ENCODE data around the gene CPNE1. TPM values are rescaled to one million over a fixed set of nuclear protein-coding genes. Genes with fewer than 3 reads are reported as not detected.
A peak's percentile ranks its signal among the peaks of the same experiment; 100 is the strongest.

Gene CPNE1
- total and polyA plus RNA-seq, 2 of the 8 experiments (the other 6 are each of a cell fraction or from before 2014, with no cell fraction given) = 294 to 346 TPM

DNA sequence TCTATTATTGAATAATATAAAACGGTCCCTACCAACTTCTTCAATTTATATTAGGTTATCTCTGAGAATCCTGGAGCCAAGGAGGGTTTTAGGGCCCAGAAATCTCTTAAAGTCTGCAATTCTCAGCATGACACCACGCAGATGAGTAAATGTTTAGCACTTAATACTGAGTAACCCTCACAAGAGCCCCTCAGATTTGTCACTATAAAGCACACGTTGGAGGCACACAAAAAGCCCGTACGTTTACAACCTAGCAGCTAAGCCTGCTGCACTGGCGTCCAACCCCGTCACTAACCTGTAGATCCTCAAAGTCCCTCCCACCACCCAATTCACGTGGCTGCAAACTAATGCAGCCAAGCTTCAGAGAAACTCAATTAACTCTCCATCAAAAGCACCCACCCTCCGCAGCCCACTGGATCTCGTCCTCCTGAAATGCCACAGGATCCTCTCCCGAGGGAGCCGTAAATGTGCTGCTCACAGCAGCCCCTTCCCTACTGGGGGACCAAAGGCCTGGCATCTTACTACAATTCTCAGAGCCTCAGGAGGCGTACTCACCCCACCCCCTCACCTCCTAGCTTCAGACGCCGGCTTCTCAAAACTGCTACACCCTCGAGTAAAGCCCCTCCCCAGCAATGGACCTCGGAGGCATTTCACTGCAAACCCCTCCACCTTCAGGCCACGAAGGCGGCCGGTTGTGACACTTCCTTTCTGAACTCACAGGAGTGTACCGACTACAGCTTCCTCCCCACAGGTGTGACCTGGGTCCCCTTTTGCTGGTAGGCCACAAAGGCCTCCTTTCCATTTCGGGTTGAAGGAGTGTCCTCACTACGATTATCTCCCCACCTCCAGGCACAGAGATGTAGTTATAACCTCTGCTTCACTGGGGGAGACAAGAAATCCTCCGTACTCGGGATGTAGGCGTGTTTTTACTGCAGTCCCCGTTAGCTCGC is 909 bp downstream of the CPNE1 start:
- peak overlapping the region; percentile 92; the same call in 1 of the 2 replicates for H2AK5ac ChIP-seq (ENCODE audit: low read depth, low read length)
- no peak overlapping the region for H2AFZ ChIP-seq (ENCODE audit: low read length)
- peak in 1 of 2 experiments; percentile 66 for DNase-seq (ENCODE audit: low read depth in 1 of 2, low spot score in 2 of 2)
- peak overlapping the region; percentile 89; the same call in 1 of the 2 replicates for H2BK12ac ChIP-seq (ENCODE audit: low read depth, low read length)
- H3K4me3 ChIP-seq (ENCODE audit: extremely low read depth in 1 of 4, insufficient read depth in 2 of 4, low read depth in 3 of 4, low read length in 4 of 4) = peak overlapping the region; percentile 92 to 100 (median 98)
- H3K4ac ChIP-seq (replicated peaks; ENCODE audit: insufficient read length, low read depth, low read length) = peak overlapping the region; percentile 69
- H3K18ac ChIP-seq (ENCODE audit: extremely low read depth, low read length) = peak overlapping the region; percentile 88
- H4K5ac ChIP-seq (ENCODE audit: insufficient read length, low read depth, low read length) = peak overlapping the region; percentile 88
- peaks cover 38 to 46% of the 10 kb centered on the region in 2 experiments for H4K20me1 ChIP-seq (replicated peaks in 1 of 2; ENCODE audit: control insufficient read depth in 1 of 2, insufficient read depth in 2 of 2, low read length in 2 of 2)
- H4K8ac ChIP-seq (ENCODE audit: extremely low read depth, insufficient read depth, low read length) = peak overlapping the region; percentile 100
- peak overlapping the region; percentile 94 to 100 (median 99) for H3K9ac ChIP-seq (replicated peaks in 1 of 4; ENCODE audit: extremely low read depth in 1 of 4, low read depth in 3 of 4, low read length in 3 of 4)
- no peak for FAIRE-seq
- no peak overlapping the region for H2BK15ac ChIP-seq (ENCODE audit: low read length)
- H4K91ac ChIP-seq (replicated peaks; ENCODE audit: insufficient read length, low read length) = peak overlapping the region; percentile 97
- H3K23ac ChIP-seq (ENCODE audit: insufficient read length) = peak overlapping the region; percentile 24
- CTCF ChIA-PET (ENCODE audit: partially characterized antibody) = interaction anchor here (0.9 to 1.5 kb wide), 3 partner anchors 43 to 47 kb away, joined by 3 to 6 read pairs (median 3); no protein-coding TSS in a partner anchor
- peak overlapping the region; percentile 90 to 93 for H3K4me2 ChIP-seq (ENCODE audit: insufficient read depth in 1 of 2, low read depth in 2 of 2, low read length in 2 of 2)
- WGBS, 2 experiments (ENCODE audit: extremely low coverage in 1 of 2, insufficient coverage in 1 of 2, insufficient read length in 1 of 2, insufficient replicate concordance in 2 of 2, low coverage in 1 of 2, low lambda C conversion rate in 2 of 2, missing lambda C conversion rate in 1 of 2) = 1% methylated on average over 28 of the region's 28 CpGs; no CpG with 5 or more reads in 1 of the 2 experiments
- no peak overlapping the region for H2BK20ac ChIP-seq (ENCODE audit: low read length)
- H3K14ac ChIP-seq (ENCODE audit: insufficient read length) = no peak overlapping the region
- H3K56ac ChIP-seq (replicated peaks; ENCODE audit: insufficient read length, low read depth, low read length) = peak overlapping the region; percentile 97
- peak overlapping the region; percentile 97 for H3K27ac ChIP-seq (ENCODE audit: low read depth, low read length)
- peak overlapping the region; percentile 96 for H2BK5ac ChIP-seq (ENCODE audit: low read depth, low read length)
- H3K79me1 ChIP-seq (ENCODE audit: low read depth, low read length) = no peaks in the 10 kb centered on the region
- H3K27me3 ChIP-seq (replicated peaks in 1 of 4; ENCODE audit: control insufficient read depth in 3 of 4, extremely low read depth in 1 of 4, insufficient read depth in 3 of 4, low read length in 3 of 4) = no peaks in the 10 kb centered on the region
- no peaks in the 10 kb centered on the region for H3K9me3 ChIP-seq (ENCODE audit: insufficient read depth in 2 of 2, low read depth in 1 of 2, low read length in 1 of 2)
- H3K79me2 ChIP-seq (ENCODE audit: control insufficient read depth in 1 of 2, insufficient read depth in 2 of 2, low read length in 2 of 2) = peaks cover 52 to 60% of the 10 kb centered on the region in 2 experiments
- no peaks in the 10 kb centered on the region; a peak in 1 of 8 replicates for H3K36me3 ChIP-seq (ENCODE audit: control insufficient read depth in 2 of 4, insufficient read depth in 4 of 4, low read length in 3 of 4)
- H3K4me1 ChIP-seq (replicated peaks in 1 of 4; ENCODE audit: control insufficient read depth in 3 of 4, insufficient read depth in 4 of 4, low read length in 3 of 4) = peaks cover 0 to 7% (median 0%) of the 10 kb centered on the region in 4 experiments; a peak in 3 of 7 replicates
- H3K23me2 ChIP-seq (ENCODE audit: low read depth, low read length) = peaks cover 9% of the 10 kb centered on the region
- peak overlapping the region; percentile 76 for H2BK120ac ChIP-seq (replicated peaks; ENCODE audit: low read depth, low read length)
- POLR2A ChIA-PET (ENCODE audit: partially characterized antibody) = interaction anchor here (0.6 to 4.7 kb wide), 33 partner anchors 10 to 846 kb away, joined by 3 to 49 read pairs (median 6); partner anchors contain the start of genes ERGIC3, NFS1, RBM39 and ROMO1
- TF ChIP-seq SAP30 (IDR thresholded peaks at IDR 0.05; ENCODE audit: insufficient read depth, insufficient replicate concordance, low read length) = peak; percentile 82
- peak; percentile 71; the same call in 1 of the 2 replicates for TF ChIP-seq POLR2AphosphoS5 (IDR thresholded peaks at IDR 0.05; ENCODE audit: low read depth, low read length)
- peak; percentile 19 for TF ChIP-seq TAF7 (optimal IDR thresholded peaks at IDR 0.05; ENCODE audit: borderline replicate concordance, low read depth, low read length)
- TF ChIP-seq TBP (IDR thresholded peaks at IDR 0.05; ENCODE audit: low read depth, low read length) = peak; percentile 58
- TF ChIP-seq TAF1 (IDR thresholded peaks at IDR 0.05; ENCODE audit: low read depth, low read length) = peak; percentile 75
- TF ChIP-seq ASH2L (IDR thresholded peaks at IDR 0.05; ENCODE audit: low read length) = peak; percentile 12
- TF ChIP-seq GTF2F1 (IDR thresholded peaks at IDR 0.05; ENCODE audit: borderline replicate concordance, low read depth, low read length) = 0 out of 2 replicates have a peak, but pooled peaks have one; percentile 33
- TF ChIP-seq POLR2A (IDR thresholded peaks at IDR 0.05; ENCODE audit: control extremely low read depth in 1 of 2, low read depth in 2 of 2, low read length in 2 of 2) = peak; percentile 49 to 55
- TF ChIP-seq CHD1 (IDR thresholded peaks at IDR 0.05; ENCODE audit: low read depth, low read length) = no peak; the same call in 1 of the 2 replicates
- no peak for TF ChIP-seq HDAC2 (IDR thresholded peaks at IDR 0.05; ENCODE audit: borderline replicate concordance in 1 of 2, low read depth in 2 of 2, low read length in 2 of 2)
